ENCODE measurements around the gene LCE1D.

The LCE1D gene

DNA sequence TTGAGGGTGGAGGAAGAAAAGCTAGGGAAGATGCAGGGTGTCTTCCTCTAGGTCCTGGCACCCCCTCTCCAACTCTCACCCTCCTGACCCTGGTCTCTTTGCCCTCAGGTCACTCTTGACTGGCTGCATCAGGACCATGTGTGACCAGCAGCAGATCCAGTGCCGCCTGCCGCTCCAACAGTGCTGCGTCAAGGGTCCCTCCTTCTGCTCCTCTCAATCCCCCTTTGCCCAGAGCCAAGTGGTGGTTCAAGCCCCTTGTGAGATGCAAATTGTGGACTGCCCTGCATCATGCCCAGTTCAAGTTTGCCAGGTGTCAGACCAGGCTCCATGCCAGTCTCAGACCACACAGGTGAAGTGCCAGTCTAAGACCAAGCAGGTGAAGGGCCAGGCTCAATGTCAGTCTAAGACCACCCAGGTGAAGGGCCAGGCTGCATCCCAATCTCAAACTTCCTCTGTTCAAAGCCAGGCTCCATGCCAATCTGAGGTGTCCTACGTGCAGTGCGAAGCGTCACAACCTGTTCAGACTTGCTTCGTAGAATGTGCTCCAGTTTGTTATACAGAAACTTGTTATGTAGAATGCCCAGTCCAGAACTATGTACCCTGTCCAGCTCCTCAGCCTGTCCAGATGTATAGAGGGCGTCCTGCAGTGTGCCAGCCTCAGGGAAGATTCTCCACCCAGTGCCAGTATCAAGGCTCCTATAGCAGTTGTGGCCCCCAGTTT is 36.9 kb upstream of the LCE1D start:
- no peak overlapping the region for H3K27ac ChIP-seq
- TF ChIP-seq, protein P1, sequence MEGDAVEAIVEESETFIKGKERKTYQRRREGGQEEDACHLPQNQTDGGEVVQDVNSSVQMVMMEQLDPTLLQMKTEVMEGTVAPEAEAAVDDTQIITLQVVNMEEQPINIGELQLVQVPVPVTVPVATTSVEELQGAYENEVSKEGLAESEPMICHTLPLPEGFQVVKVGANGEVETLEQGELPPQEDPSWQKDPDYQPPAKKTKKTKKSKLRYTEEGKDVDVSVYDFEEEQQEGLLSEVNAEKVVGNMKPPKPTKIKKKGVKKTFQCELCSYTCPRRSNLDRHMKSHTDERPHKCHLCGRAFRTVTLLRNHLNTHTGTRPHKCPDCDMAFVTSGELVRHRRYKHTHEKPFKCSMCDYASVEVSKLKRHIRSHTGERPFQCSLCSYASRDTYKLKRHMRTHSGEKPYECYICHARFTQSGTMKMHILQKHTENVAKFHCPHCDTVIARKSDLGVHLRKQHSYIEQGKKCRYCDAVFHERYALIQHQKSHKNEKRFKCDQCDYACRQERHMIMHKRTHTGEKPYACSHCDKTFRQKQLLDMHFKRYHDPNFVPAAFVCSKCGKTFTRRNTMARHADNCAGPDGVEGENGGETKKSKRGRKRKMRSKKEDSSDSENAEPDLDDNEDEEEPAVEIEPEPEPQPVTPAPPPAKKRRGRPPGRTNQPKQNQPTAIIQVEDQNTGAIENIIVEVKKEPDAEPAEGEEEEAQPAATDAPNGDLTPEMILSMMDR (IDR thresholded peaks at IDR 0.05): no peak
- no peak for TF ChIP-seq ZFX (IDR thresholded peaks at IDR 0.05; ENCODE audit: borderline replicate concordance)

DNA sequence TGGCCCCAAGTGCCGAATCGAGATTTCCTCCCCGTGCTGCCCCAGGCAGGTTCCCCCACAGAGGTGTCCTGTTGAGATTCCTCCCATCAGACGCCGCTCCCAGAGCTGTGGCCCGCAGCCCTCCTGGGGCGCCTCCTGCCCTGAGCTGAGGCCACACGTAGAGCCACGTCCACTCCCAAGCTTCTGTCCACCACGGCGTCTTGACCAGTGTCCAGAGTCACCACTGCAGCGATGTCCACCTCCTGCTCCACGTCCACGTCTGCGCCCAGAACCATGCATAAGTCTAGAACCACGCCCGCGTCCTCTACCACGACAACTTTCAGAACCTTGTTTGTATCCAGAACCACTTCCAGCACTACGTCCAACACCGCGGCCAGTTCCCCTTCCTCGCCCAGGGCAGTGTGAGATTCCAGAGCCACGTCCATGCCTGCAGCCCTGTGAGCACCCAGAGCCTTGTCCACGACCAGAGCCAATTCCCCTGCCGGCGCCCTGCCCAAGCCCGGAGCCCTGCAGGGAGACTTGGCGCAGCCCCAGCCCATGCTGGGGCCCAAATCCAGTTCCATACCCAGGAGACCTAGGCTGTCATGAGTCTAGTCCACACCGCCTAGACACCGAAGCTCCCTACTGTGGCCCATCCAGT is 35.9 kb upstream of the LCE1D start:
- H3K27ac ChIP-seq: no peak overlapping the region
- no peak for TF ChIP-seq ZFX (IDR thresholded peaks at IDR 0.05; ENCODE audit: borderline replicate concordance)
- TF ChIP-seq, protein P1 (IDR thresholded peaks at IDR 0.05): no peak

- TF ChIP-seq, protein P1 (IDR thresholded peaks at IDR 0.05): no peak
- no peak for TF ChIP-seq ZFX (IDR thresholded peaks at IDR 0.05; ENCODE audit: borderline replicate concordance)
- H3K27ac ChIP-seq: no peak overlapping the region
These were observed 34.8 kb upstream of the LCE1D start for GRCh38 chr1:152761609-152762213.

DNA sequence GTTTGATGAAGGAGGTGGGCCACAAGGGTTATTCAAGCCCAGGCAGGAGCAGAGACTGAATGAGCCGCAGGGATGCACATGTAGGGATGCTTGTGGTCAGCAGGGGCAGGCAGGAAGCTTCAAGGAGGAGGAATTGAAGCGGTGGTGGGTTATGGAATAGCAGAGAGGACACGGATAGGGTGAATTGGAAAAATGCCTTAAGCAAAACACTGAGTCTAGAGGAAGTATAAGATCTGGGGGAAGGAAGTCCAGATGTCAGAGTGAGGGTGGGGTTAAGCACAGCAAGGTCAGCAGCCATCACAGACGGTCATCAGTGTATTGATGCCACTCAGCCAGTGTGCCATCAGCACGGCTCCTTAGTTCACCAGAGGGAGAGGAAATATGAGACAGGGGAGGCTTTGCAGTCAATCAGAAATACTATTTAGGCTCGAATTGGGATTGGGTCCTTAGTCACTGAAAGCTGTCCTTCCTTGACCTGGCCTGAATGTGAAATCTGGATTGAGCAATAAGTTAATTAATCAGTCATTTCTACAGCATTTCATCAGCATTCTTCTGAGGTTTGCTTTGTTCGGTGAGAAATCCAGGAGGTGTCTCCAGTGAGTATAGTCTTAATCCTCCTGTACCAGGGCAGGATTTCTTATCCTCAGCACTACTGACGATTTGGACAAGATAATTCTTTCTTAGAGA is 27.5 kb upstream of the LCE1D start:
- TF ChIP-seq ZFX (IDR thresholded peaks at IDR 0.05; ENCODE audit: borderline replicate concordance): no peak
- TF ChIP-seq, protein P1 (IDR thresholded peaks at IDR 0.05): no peak
- no peak overlapping the region for H3K27ac ChIP-seq

- no peak for TF ChIP-seq ZFX (IDR thresholded peaks at IDR 0.05; ENCODE audit: borderline replicate concordance)
- TF ChIP-seq, protein P1 (IDR thresholded peaks at IDR 0.05): no peak
- no peak overlapping the region for H3K27ac ChIP-seq
These were observed 26.1 kb upstream of the LCE1D start for GRCh38 chr1:152770411-152770810.

DNA sequence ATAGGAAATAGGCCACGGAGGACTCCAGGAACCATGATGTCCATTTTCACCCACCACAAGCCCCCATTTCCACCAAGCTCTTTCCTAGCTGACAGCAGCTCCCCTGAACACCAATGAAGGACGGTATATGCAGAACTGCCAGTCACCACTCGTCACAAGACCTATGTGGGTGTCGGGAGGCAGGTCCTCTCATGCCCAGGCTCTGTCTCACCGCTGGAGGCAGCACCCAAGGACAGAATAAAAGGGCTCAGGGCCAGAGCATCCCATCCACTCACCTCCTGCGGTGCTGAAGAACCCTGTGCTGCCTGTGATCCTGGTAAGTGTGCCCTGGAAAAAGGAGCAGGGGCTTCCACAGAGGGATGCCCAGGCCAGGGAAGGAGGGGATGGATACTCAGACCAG is 21.6 kb upstream of the LCE1D start, which contains the start of gene LCE1F:
LCE1F (plus strand) TSS at position 266 of the 400 bp plus-strand sequence. CDS start 1,232 bp downstream, outside the sequence.
- TF ChIP-seq, protein P1 (IDR thresholded peaks at IDR 0.05): no peak
- no peak for TF ChIP-seq ZFX (IDR thresholded peaks at IDR 0.05; ENCODE audit: borderline replicate concordance)

More for the DNA sequence above, 21.6 kb upstream of the LCE1D start, which contains the start of gene LCE1F:
- H3K27ac ChIP-seq: no peak within 1 kb of the TSS

All from 22Rv1 (cell line).